ENCODE results near the gene PBLD.

The PBLD gene

GRCh38 chr10:68332259-68333057 lies at the start of gene PBLD:
Gene PBLD (minus strand): TSS chr10:68332928. CDS start chr10:68306844, 26,084 bp downstream.
- peak in 1 of 2 donors; percentile 43 for DNase-seq (ENCODE audit: extremely low read depth in 1 of 2, low read depth in 1 of 2)

GRCh38 chr10:68371604-68372003 lies 38.9 kb upstream of the PBLD start:
- DNase-seq (ENCODE audit: extremely low read depth in 1 of 2, low read depth in 1 of 2) = no peak

GRCh38 chr10:68367121-68367520 lies 34.4 kb upstream of the PBLD start:
- DNase-seq (ENCODE audit: extremely low read depth in 1 of 2, low read depth in 1 of 2) = no peak

- DNase-seq (ENCODE audit: extremely low read depth in 1 of 2, low read depth in 1 of 2) = no peak
Measured at GRCh38 chr10:68366600-68366999, 33.9 kb upstream of the PBLD start.

GRCh38 chr10:68365611-68366010 lies 32.9 kb upstream of the PBLD start:
- DNase-seq (ENCODE audit: extremely low read depth in 1 of 2, low read depth in 1 of 2) = no peak

- DNase-seq (ENCODE audit: extremely low read depth in 1 of 2, low read depth in 1 of 2) = no peak
Measured at GRCh38 chr10:68364101-68364886, 31.6 kb upstream of the PBLD start.

- no peak for DNase-seq (ENCODE audit: extremely low read depth in 1 of 2, low read depth in 1 of 2)
Measured at GRCh38 chr10:68362590-68362989, 29.9 kb upstream of the PBLD start.

GRCh38 chr10:68359189-68359588 lies 26.5 kb upstream of the PBLD start:
- DNase-seq (ENCODE audit: extremely low read depth in 1 of 2, low read depth in 1 of 2) = no peak

- no peak for DNase-seq (ENCODE audit: extremely low read depth in 1 of 2, low read depth in 1 of 2)
Measured at GRCh38 chr10:68353537-68353936, 20.8 kb upstream of the PBLD start.

GRCh38 chr10:68348265-68348741 lies 15.6 kb upstream of the PBLD start:
- peak in 1 of 2 donors; percentile 11 for DNase-seq (ENCODE audit: extremely low read depth in 1 of 2, low read depth in 1 of 2)

GRCh38 chr10:68346774-68347173 lies 14.0 kb upstream of the PBLD start:
- no peak for DNase-seq (ENCODE audit: extremely low read depth in 1 of 2, low read depth in 1 of 2)

- no peak for DNase-seq (ENCODE audit: extremely low read depth in 1 of 2, low read depth in 1 of 2)
Measured at GRCh38 chr10:68345621-68346020, 12.9 kb upstream of the PBLD start.

GRCh38 chr10:68342909-68343516 lies 10.3 kb upstream of the PBLD start:
- no peak for DNase-seq (ENCODE audit: extremely low read depth in 1 of 2, low read depth in 1 of 2)

- no peak for DNase-seq (ENCODE audit: extremely low read depth in 1 of 2, low read depth in 1 of 2)
Measured at GRCh38 chr10:68340358-68341080, 7.8 kb upstream of the PBLD start.

GRCh38 chr10:68336754-68337351 lies 4.1 kb upstream of the PBLD start:
- DNase-seq (ENCODE audit: extremely low read depth in 1 of 2, low read depth in 1 of 2) = no peak

GRCh38 chr10:68334672-68335467 lies 2.1 kb upstream of the PBLD start:
- no peak for DNase-seq (ENCODE audit: extremely low read depth in 1 of 2, low read depth in 1 of 2)

GRCh38 chr10:68333440-68334431 lies 1.0 kb upstream of the PBLD start:
- no peak for DNase-seq (ENCODE audit: extremely low read depth in 1 of 2, low read depth in 1 of 2)

GRCh38 chr10:68333058-68333395 lies 299 bp upstream of the PBLD start:
- no peak for DNase-seq (ENCODE audit: extremely low read depth in 1 of 2, low read depth in 1 of 2)
